Globus pallidus (tissue), 1 donor: ENCODE results near the gene SERTAD1.
"Not testable (repeated sequence)": the region's sequence is repeated elsewhere in the genome, so short reads cannot be mapped to it uniquely, and the experiment has no call there.

Source experiments
- DNase-seq: peaks from one replicate; pipeline ENCODE4 v3.0.0-alpha.2; 2015; ENCODE audit warnings: low spot score

The SERTAD1 gene

DNA sequence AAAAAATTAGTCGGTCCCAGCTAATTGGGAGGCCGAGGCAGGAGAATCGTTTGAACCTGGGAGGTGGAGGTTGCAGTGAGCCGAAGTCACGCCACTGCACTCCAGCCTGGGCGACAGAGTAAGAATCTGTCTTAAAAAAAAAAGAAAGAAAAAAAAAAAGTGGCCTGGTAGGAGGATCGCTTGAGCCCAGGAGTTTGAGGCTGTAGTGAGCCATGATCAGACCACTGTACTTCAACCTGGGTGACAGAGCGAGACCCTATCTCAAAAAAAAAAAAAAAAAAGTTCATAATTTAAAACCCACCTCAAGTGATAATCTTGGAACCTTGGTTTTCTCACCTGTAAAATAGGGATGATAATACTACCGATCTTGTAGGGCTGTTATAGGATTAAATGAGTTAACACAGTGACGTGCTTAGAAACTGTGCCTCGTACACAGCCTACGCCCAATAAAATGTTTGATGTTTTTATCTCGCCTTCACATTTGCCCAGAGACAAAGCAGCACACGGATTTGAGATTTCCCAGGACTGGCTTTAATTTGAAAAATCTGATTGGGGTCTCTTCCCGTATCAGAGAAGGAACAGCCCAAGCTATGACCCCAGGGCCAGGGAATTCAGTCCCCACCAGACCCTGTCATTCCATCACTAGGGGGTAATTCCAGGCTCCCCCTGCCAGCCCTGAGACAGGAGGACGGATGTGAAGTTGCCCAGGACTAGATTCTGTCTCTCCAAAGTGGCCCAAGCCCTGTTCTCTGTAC lies 3.6 kb downstream of the SERTAD1 start:
- DNase-seq, result no peak

DNA sequence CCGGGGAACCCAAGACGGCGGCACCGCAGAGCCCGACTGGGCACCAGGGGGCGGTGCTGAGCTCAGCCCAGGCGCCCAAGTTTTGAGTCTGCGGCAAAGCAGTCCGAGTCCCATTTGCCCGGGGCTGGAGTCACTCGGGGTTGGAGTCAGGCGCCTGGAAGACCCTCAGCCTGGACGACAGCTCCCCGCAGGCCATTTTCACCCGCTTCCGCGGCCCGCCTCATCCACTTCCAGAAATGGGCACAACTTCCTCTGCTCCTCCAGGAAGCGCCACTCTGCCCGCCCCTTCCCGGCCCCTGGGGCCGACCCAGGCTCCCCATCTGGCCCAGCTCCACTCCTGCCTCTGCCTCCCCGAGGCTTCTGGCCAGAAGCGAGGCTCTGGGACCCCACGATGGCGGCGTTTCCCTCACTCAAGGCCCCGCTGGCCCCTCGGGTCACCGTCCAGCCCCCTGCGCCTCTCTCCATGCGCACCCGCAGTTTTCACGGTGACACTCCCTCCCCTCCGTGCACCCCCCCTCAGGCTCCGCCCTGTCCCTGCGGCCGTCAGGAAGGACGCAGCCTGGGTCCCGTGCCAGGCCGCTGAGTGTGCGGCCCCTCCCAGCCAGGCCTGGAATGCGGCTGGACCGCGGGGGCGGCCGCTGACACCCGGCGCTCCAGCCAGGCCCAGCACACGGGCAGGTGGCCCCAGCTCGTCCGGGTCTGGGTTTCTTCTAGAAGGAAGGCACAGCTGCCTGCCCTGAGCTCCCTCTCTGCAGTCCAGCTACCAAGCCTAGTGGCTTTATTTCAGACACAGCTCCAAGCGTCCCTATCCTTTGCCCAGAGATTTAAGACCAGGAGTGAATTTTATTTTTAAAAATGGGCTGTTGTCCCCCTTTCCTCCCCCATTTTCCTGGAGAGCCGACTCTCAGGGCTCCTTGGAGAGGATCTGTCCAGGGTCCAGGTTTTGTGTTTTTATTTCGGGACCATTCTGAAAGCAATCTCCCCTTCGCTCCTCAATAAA lies 4.7 kb downstream of the SERTAD1 start:
- DNase-seq, result peak; percentile 87

DNA sequence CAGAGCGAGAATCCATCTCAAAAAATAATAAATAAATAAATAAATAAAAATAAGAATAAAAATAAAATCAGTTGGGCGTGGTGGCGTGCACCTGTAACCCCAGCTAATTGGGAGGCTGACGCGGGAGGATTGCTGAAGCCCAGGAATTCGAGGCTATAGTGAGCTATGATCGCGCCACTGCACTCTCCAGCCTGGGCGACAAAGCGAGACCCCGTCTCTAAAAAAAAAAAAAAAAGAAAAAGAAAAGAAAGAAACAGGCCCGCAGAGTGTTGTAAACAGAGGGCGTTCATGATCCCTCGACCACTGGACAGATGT lies 5.4 kb downstream of the SERTAD1 start:
- DNase-seq, result no peak

DNA sequence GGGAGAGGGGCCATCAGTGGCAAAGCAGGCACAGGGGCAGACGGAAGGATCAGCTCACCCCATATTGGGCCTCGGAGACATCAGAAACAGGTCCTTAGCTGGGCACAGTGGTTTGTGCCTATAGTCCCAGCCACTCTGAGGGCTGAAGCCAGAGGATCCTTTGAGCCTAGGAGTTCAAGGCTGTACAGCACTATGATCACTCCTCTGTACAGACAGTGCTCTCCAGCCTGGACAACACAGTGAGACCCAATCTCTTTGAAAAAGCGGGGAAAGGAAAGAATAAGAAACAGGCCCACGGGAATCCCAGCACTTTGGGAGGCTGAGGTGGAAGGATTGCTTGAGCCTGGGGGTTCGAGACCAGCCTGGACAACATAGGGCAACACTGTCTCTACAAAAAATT lies 6.0 kb downstream of the SERTAD1 start:
- no peak for DNase-seq

DNA sequence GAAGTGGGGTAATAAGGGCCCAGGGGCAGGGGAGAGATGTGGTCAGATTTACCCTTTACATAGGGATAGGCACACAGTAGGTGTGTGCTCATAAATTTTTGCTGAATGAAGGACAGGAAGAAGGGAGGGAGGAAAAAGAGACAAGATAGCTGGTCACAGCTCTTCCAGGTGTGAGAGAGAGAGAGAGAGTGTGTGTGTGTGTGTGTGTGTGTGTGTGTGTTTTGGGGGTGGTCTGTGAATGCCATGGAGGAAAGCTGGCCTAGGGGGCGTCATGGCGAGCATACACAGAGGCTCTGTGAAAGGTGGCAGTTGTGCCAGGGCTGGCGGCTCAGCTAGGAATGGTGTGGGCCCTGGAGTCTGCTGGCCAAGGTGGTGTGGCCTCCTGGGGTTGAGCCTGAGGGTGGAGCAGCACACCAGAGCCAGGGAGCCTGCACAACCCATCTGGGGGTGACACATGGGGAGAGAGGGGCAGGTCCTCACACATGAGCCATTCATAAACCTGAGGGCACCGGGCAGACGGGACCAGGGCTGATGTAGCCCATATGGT lies 6.7 kb downstream of the SERTAD1 start:
- no peak for DNase-seq

DNA sequence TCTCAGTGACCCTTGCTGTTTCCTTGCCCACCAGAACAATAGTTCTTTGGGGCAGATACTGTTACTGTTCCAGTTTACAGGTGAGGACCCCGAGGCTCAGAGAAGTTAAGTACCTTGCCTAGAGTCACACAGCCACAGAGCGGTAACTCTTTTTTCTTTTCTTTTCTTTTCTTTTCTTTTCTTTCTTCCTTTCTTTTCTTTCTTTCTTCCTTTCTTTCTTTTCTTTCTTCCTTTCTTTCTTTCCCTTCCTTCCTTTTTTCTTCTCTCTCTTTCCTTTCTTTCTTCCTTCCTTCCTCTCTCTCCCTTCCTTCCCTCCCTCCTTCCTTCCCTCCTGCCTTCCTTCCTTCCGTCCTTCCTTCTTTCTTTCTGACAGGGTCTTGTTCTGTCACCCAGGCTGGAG lies 7.8 kb downstream of the SERTAD1 start:
- DNase-seq, result no peak

DNA sequence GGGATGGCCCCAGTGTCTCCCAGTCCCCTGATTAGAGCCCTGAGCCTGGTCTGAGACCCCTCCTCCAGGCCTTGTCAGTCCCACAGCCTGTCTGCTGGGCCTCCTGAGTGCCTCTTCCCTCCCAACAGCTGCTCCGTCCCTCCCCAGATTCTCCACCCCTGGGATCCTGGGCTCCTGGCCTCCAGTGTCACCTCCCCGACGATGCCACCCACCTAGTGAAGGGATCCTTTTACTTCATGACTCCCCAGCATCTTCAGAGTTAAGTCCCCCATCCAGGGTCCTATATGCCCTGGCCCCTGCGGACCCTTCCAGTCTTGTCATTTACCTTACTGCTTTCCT lies 8.2 kb downstream of the SERTAD1 start:
- no peak for DNase-seq

DNA sequence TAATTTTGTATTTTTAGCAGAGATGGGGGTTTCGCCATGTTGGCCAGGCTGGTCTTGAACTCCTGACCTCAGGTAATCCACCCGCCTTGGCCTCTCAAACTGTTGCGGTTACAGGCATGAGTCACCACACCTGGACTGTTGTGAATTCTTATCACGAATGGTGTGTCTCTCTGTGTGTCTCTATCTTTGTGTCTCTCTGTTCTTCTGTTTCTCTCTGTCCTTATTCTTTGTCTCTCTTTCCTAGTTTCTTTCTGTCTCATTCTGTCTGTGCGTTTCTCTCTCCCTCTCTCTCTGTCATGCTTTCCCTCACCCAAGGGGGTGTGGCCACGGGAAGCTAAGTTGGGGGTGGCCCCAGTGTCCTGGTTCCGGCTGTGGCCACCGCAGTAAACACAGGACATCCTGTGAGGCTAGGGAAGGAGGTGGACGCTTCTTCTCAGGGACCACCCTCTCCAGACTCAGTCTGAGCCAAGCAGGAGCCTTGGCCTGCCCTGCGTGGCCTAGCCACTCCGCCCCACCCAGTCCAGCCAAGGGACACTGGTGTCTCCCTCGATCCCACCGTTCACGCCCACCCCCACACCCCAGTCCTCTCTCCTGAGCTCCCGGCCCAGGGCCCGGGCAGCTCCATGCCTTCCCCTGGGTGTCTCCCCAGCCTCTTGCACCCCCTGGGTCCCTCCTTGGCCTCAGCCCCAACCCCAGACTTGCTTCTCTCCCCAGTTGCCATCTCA lies 8.7 kb downstream of the SERTAD1 start:
- no peak for DNase-seq

DNA sequence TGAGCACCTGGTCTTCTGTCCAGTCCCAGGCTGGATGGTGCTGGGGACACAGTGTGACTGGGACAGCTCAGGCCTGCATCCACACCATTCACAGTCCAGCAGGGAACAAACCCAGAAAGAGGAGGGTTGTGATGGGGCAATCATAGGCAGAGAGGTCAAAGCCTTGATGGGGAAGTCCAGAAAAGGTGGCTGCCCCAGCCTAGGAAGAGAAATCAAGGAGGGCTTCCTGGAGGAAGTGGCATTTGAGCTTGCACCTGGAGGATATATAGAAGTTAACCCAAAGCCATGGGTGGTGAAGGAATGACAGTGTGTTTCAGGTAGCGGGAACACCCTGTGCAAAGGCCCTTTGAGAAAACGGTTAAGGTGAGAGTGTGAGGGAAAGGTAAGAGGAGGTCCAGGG lies 10.0 kb downstream of the SERTAD1 start:
- no peak for DNase-seq

DNA sequence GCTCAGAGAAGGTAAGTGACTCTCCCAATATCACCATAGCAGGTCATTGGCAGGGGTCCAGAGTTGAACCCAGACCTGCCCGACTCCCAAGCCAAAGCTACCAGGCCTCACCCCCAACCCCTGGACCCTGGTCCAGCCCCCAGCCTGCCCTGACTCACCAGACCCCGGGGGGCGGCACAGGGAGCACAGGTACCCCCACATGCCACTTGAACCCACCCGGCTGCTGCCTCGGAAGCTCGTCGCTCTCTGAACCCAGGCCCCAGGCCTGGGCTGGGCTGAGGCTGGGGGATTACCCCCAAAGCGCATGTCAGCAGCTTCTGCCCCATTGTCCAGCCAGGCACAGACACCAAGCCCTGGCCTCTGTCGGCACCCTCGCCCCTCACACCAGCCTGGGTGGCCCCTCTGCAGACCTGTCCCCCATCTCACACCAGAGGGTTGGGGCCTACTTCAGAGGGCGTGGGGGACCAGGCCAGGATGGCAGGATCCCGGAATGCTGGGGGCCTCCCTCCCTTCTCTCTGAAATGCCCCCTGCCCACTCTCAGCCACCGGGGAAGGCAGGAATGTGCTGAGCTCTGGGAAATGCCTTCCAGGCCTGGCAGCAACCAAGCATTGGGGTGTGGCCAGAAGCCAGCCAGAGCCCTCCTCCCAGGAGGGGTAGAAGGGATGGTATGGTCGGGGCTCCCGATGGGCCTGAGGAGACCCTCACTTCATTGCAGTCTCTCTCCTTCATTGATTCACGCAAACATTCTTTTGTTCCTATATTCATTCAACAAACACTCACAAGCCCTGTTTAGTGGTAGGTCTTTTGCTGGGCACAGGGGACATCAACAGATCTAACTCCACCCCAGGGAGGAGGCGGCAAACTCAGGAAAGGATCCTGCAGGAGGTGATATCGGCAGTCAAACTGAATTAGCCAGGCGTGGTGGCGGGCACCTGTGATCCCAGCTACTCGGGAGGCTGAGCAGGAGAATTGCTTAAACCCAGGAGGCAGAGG lies 11.0 kb downstream of the SERTAD1 start:
- DNase-seq, result no peak

DNA sequence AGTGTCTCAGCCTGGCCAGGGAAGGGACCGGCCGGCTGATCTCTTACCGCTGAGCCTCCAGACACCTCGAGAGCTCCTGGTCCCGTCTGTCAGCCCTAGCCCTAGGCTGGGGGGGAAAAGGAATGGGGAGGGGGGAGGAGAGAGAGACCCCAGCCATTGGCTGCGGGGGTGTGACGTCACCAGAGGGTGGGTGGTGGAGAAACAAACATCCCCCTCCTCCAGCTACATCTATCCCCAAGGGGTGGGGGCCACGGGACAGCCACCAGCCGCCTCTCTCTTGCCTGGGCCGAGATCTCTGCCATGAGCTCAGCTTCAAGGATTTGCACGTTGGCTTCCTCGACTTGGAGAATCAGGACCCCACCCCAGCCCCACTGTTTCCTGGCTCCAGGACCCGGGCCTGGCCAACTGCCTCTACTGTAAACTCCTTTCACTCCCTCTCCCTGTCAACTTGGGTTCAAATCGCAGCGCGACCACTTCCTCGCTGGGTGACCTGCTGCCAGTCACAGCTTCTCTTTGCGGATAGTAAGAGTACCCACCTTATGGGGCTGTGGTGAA lies 12.4 kb downstream of the SERTAD1 start, which contains the start of gene PRX:
PRX (minus strand) TSS at position 88 of the 555 bp plus-strand sequence. CDS start 5,446 bp downstream, outside the sequence.
- no peak for DNase-seq

DNA sequence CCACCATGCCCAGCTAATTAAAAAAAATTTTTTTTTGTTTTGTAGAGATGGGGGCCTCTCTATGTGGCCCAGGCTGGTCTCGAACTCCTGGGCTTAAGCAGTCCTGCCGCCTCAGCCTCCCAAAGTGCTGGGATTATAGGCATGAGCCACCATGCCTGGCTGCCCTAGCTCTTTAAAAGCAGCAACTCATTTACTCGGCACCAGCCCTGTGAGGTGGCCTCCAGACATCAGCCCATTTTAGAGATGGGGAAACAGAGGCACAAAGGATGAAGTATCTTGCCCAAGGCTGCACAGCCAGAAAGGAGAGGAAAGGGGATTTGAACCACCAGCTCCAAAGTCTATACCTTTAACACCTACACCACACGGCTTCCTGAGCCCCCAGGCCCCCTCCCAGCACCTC lies 12.9 kb downstream of the SERTAD1 start:
- DNase-seq, result no peak

DNA sequence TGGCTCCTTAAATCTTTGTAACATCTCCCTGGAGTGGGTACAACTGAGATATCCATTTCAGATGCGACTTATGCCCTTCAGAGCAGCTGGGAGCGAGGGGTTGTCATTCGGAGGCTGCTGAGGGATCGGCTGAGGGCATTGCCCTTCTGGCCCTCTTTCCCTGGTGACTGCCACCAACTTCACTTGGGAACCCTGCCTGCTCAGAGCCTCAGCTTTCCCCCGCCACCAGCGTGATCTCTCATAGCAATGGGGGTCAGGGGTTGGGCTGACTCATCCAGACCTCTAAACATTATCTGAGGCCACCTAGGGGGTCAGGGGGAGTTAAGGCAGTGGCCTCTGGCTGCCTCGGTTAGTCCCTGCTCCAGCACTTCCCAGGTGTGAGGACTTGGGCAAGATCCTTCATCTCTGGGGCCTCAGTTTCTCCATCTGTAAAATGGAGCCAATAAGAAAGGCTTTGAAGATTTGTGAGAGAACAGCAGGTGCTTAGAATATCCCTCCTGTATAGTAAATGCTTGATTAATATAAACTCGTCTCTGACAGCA lies 13.8 kb downstream of the SERTAD1 start:
- DNase-seq, result no peak

DNA sequence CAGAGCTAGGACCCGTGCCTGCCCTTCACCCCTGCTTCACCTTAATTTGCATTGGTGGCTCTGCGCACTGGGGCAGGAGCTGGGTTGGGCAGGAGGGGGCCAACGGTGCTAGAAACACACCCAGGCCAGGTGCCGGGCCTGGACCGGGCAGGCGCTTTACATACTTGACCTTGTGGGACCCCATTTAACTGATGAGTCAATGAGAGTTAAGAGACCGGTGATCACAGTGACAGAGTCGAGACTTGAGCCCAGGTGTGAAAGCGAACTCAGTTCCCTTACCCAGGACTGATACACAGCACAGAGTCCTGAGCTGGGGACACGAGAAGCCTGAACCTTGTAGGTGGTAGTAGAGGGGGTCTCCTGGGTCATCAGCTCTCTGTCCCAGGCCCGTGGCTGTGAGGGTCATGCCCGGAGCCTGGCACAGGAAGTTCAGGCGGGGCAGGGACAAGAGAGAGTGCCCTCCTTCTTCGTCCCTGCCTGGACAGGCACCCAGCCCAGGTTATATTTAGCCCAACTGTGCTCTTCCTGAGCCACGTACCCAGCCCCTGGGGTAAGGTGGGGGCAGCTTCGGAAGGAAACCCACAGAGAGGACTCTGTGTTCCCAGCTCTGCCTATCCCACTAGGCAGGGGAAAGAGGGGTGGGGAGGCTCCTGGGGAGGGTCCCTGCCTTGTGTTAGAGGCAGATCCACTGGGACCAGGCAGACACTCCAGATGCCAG lies 14.5 kb downstream of the SERTAD1 start:
- no peak for DNase-seq

DNA sequence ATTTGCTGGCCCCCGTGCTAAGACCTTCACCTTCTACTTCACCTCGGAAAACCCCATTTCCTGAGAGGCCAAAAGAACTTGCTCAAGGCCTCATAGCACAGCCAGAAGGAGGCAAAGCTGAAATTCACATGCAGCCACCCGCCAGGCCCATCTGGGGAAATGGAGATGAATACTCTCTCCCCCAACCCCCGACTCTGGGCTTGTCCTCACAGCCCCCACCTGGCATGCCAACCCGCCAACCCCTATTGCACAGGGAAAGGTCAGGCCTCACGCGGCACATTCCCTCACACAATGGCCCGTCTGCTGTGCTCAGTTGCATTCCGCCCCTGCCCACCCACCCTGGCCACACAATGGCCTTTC lies 15.8 kb downstream of the SERTAD1 start:
- no peak for DNase-seq

DNA sequence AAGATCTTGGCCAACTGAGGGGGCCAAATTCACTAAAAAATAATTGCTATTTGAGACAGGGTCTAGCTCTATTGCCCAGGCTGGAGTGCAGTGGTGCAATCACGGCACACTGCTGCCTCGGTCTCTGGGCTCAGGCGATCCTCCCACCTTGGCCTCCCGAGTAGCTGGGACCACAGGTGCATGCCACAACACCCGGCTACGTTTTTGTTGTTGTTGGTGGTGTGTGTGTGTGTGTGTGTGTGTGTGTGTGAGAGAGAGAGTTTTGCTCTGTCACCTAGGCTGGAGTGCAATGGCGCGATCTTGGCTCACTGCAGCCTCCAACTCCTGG lies 17.2 kb downstream of the SERTAD1 start:
- DNase-seq, result not testable (repeated sequence)

DNA sequence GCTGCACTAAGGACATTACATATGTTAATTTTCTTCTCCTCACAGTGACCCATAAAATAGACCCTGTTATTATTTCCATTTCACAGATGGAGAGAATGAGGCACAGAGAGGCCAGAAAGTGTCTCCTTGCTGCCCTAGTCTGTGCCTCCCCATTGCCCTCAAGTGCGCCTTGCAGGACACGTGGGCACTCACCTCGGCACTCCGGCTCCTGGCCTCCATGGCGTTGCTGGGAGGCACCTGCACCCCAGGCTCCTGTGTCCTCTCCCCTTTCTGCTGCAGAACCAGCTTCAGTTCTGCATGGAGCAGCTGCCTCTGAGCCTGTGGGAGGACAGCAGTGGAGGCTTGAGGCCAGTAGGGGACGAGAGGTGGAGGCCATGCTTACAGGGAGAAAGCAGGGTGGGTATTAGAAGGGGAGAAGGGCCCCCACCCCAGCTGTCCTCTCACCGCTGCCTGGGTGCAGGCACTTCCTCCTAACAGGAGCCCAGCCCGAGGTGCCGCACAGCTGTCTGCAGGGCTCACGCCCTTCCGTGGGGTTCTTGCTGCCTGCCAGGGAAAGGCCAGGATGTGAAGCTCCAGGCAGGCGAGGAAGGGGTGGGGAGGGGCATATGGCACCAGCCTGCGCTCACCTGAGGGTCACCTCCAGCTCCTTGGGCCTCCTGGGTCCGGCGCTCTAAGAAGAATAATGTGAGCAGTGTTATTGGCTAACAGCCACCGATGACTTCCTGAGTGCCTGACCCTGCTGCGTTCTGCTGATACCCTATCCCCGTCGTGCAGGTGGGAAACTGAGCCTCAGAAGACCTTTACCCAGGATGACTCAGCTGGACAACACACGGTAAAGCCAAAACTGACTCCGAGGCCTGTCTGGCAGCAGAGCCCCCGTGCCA lies 17.8 kb downstream of the SERTAD1 start:
- no peak for DNase-seq

DNA sequence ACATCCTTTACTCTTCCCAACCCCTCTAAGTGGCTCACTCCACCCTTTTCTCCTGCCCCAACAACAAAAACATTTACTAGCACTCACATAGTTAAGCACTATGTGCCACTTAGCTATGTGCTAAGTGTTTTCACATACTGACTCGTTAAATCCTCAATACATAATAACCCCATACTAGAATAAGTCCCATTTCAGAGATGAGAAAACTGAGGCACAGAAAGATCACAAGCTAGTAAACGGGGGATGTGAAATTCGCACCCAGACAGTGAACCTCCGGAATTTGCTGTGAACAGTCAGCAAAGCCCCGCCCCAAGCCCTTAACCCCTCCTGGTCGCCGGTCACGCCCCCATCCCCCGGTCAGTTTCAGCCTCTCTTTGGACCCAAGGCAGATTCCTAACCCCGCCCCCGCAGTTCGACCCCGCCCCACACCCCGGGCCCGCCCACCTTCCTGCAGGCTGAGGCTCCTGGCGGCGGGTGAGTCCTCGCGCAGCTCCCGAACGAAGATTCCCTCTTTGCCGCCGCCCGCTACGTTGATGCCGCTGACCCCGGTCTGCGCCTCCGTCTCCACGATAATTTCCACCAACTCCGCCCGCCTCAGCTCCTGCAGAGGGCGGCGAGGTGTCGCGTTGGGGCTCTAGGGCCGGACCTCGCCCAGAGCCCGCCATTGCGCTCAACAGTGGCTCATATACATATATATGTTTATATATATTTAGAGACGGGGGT lies 22.4 kb downstream of the SERTAD1 start:
- DNase-seq, result peak; percentile 37
